ENCODE results near the gene LRRC8E. TPM values are rescaled to one million over a fixed set of nuclear protein-coding genes. Genes with fewer than 3 reads are reported as not detected.

LRRC8E gene
- total RNA-seq, 1 donor from 2014 or later, result not detected

- Mint-ChIP-seq H3K36me3 (ENCODE audit: unreplicated experiment) (no peaks in the 10 kb centered on the region), H3K4me1 (ENCODE audit: low read depth, unreplicated experiment) (peaks cover 5% of the 10 kb centered on the region), H3K4me3 (ENCODE audit: unreplicated experiment) (no peak overlapping the region), H3K27ac (ENCODE audit: unreplicated experiment) (no peak overlapping the region), H3K9me3 (ENCODE audit: unreplicated experiment) (peaks cover 4% of the 10 kb centered on the region), H3K27me3 (ENCODE audit: unreplicated experiment) (peaks cover 6% of the 10 kb centered on the region)
- TF ChIP-seq CTCF (IDR thresholded peaks at IDR 0.05; ENCODE audit: partially characterized antibody, unreplicated experiment), result no peak
- peak; percentile 13 for DNase-seq
Measured at GRCh38 chr19:7931221-7932061, 43.1 kb downstream of the LRRC8E start.

GRCh38 chr19:7932276-7932929 is 44.1 kb downstream of the LRRC8E start:
- no peak overlapping the region for H3K27ac Mint-ChIP-seq (ENCODE audit: unreplicated experiment)
- no peaks in the 10 kb centered on the region for H3K36me3 Mint-ChIP-seq (ENCODE audit: unreplicated experiment)
- peaks cover 5% of the 10 kb centered on the region for H3K27me3 Mint-ChIP-seq (ENCODE audit: unreplicated experiment)
- no peak overlapping the region for H3K4me3 Mint-ChIP-seq (ENCODE audit: unreplicated experiment)
- H3K4me1 Mint-ChIP-seq (ENCODE audit: low read depth, unreplicated experiment), result peaks cover 3% of the 10 kb centered on the region
- DNase-seq, result no peak
- peaks cover 2% of the 10 kb centered on the region for H3K9me3 Mint-ChIP-seq (ENCODE audit: unreplicated experiment)
- no peak for TF ChIP-seq CTCF (IDR thresholded peaks at IDR 0.05; ENCODE audit: partially characterized antibody, unreplicated experiment)

- Mint-ChIP-seq H3K27ac (ENCODE audit: unreplicated experiment) (no peak overlapping the region), H3K27me3 (ENCODE audit: unreplicated experiment) (peaks cover 5% of the 10 kb centered on the region), H3K4me3 (ENCODE audit: unreplicated experiment) (no peak overlapping the region), H3K36me3 (ENCODE audit: unreplicated experiment) (no peaks in the 10 kb centered on the region), H3K4me1 (ENCODE audit: low read depth, unreplicated experiment) (peaks cover 3% of the 10 kb centered on the region), H3K9me3 (ENCODE audit: unreplicated experiment) (no peaks in the 10 kb centered on the region)
- TF ChIP-seq CTCF (IDR thresholded peaks at IDR 0.05; ENCODE audit: partially characterized antibody, unreplicated experiment), result no peak
- DNase-seq, result no peak
Measured at GRCh38 chr19:7932930-7933300, 44.6 kb downstream of the LRRC8E start.

- Mint-ChIP-seq H3K36me3 (ENCODE audit: unreplicated experiment) (no peaks in the 10 kb centered on the region), H3K4me3 (ENCODE audit: unreplicated experiment) (no peak overlapping the region), H3K9me3 (ENCODE audit: unreplicated experiment) (no peaks in the 10 kb centered on the region), H3K4me1 (ENCODE audit: low read depth, unreplicated experiment) (peaks cover under 1% of the 10 kb centered on the region), H3K27me3 (ENCODE audit: unreplicated experiment) (peaks cover 2% of the 10 kb centered on the region), H3K27ac (ENCODE audit: unreplicated experiment) (no peak overlapping the region)
- DNase-seq, result no peak
- TF ChIP-seq CTCF (IDR thresholded peaks at IDR 0.05; ENCODE audit: partially characterized antibody, unreplicated experiment), result peak; percentile 23
Measured at GRCh38 chr19:7933411-7933810, 45.1 kb downstream of the LRRC8E start.
